ENCODE data around the gene ATG4D.

The ATG4D gene

GRCh38 chr19:10574462-10574861 lies 30.8 kb downstream of the ATG4D start:
- Histone ChIP-seq H3K4me1 (ENCODE audit: control insufficient read depth, insufficient read depth, low read length) (no peaks in the 10 kb centered on the region), H3K4me3 (ENCODE audit: low read depth, low read length) (no peak overlapping the region), H3K9me3 (ENCODE audit: control insufficient read depth, insufficient read depth, low read depth, low read length) (no peaks in the 10 kb centered on the region), H3K36me3 (ENCODE audit: control insufficient read depth in 2 of 2, insufficient read depth in 1 of 2, low read length in 2 of 2) (no peaks in the 10 kb centered on the region), H3K27ac (ENCODE audit: extremely low read depth, low read depth, low read length) (no peak overlapping the region)
- ChIA-PET CTCF (interaction anchor here (0.7 to 1.4 kb wide), 2 partner anchors 65 to 126 kb away, joined by 3 to 6 read pairs; no protein-coding TSS in a partner anchor), POLR2A (no interaction called here)
- TF ChIP-seq ZNF398 (tag by site-specific recombination; IDR thresholded peaks at IDR 0.05) (no peak), ZNF707 (tag by site-specific recombination; IDR thresholded peaks at IDR 0.05) (no peak), ZNF18 (tag by site-specific recombination; IDR thresholded peaks at IDR 0.05) (no peak), ZNF366 (tag by site-specific recombination; conservative IDR thresholded peaks at IDR 0.05) (0 out of 2 replicates have a peak, but pooled peaks have one; percentile 14), ZNF223 (tag by site-specific recombination; IDR thresholded peaks at IDR 0.05) (peak; percentile 97), KLF10 (tag by site-specific recombination; IDR thresholded peaks at IDR 0.05) (no peak), KLF1 (tag by site-specific recombination; IDR thresholded peaks at IDR 0.05) (no peak), ZNF76 (tag by site-specific recombination; IDR thresholded peaks at IDR 0.05; ENCODE audit: borderline replicate concordance, low read depth) (no peak), ZNF146 (tag by site-specific recombination; IDR thresholded peaks at IDR 0.05) (no peak), ZNF248 (tag by site-specific recombination; IDR thresholded peaks at IDR 0.05) (no peak), MYNN (tag by site-specific recombination; IDR thresholded peaks at IDR 0.05; ENCODE audit: borderline replicate concordance) (no peak), ZNF510 (tag by site-specific recombination; IDR thresholded peaks at IDR 0.05; ENCODE audit: insufficient replicate concordance) (no peak), MEIS1 (CRISPR knock-in tag; IDR thresholded peaks at IDR 0.05; ENCODE audit: borderline replicate concordance) (no peak), ZNF777 (tag by site-specific recombination; IDR thresholded peaks at IDR 0.05; ENCODE audit: borderline replicate concordance) (no peak), KLF16 (tag by site-specific recombination; IDR thresholded peaks at IDR 0.05) (no peak), ZNF600 (tag by site-specific recombination; IDR thresholded peaks at IDR 0.05) (peak; percentile 55)

- no peaks in the 10 kb centered on the region for H3K4me1 ChIP-seq (ENCODE audit: control insufficient read depth, insufficient read depth, low read length)
- H3K27ac ChIP-seq (ENCODE audit: extremely low read depth, low read depth, low read length): no peak overlapping the region
- H3K4me3 ChIP-seq (ENCODE audit: low read depth, low read length): no peak overlapping the region
- no peak for TF ChIP-seq ZNF341 (tag by site-specific recombination; IDR thresholded peaks at IDR 0.05; ENCODE audit: low read depth)
- peak; percentile 31; the same call in 1 of the 2 replicates for TF ChIP-seq ZNF223 (tag by site-specific recombination; IDR thresholded peaks at IDR 0.05)
- no peak for TF ChIP-seq ZNF510 (tag by site-specific recombination; IDR thresholded peaks at IDR 0.05; ENCODE audit: insufficient replicate concordance)
- no peak for TF ChIP-seq MYNN (tag by site-specific recombination; IDR thresholded peaks at IDR 0.05; ENCODE audit: borderline replicate concordance)
- TF ChIP-seq KLF7 (tag by site-specific recombination; IDR thresholded peaks at IDR 0.05; ENCODE audit: borderline replicate concordance): 0 out of 2 replicates have a peak, but pooled peaks have one; percentile 14
- TF ChIP-seq ZNF768 (tag by site-specific recombination; IDR thresholded peaks at IDR 0.05): peak; percentile 44; the same call in 1 of the 2 replicates
- TF ChIP-seq ZNF146 (tag by site-specific recombination; IDR thresholded peaks at IDR 0.05): 0 out of 2 replicates have a peak, but pooled peaks have one; percentile 3
- TF ChIP-seq PRDM10 (tag by site-specific recombination; IDR thresholded peaks at IDR 0.05): peak; percentile 49; the same call in 1 of the 2 replicates
- TF ChIP-seq ZNF121 (tag by site-specific recombination; IDR thresholded peaks at IDR 0.05): peak; percentile 89; the same call in 1 of the 2 replicates
- no peaks in the 10 kb centered on the region for H3K36me3 ChIP-seq (ENCODE audit: control insufficient read depth in 2 of 2, insufficient read depth in 1 of 2, low read length in 2 of 2)
- ChIA-PET CTCF (interaction anchor here (1.1 to 1.4 kb wide), 2 partner anchors 91 to 125 kb away, joined by 3 to 6 read pairs; no protein-coding TSS in a partner anchor), POLR2A (interaction anchor here (0.7 to 1.3 kb wide), 3 partner anchors 10 to 172 kb away, joined by 3 to 4 read pairs (median 3); partner anchors contain the start of gene CDC37)
- no peaks in the 10 kb centered on the region for H3K9me3 ChIP-seq (ENCODE audit: control insufficient read depth, insufficient read depth, low read depth, low read length)
Measured at GRCh38 chr19:10575011-10575716, 31.5 kb downstream of the ATG4D start.
